Tibial artery (tissue), 4 donors: ENCODE measurements around the gene SEZ6.

Source experiments
- DNase-seq, 2 donors: peaks; one replicate each; pipeline ENCODE4 v3.0.0-alpha.2; 2019
- H3K27ac ChIP-seq, 2 donors: fragments of 200-600 bp; sonication (generic) in 1 of 2; 1 replicate in 1 of 2; 2 replicates in 1 of 2; pipeline ENCODE4 v1.5.1; 2018 to 2019; ENCODE audit warnings: mild to moderate bottlenecking in 1 of 2
- H3K27me3 ChIP-seq, 2 donors: fragments of 200-600 bp; sonication (generic) in 1 of 2; one replicate each; pipeline versions ENCODE4 v1.5.1 to v1.6.0; 2016 to 2019
- H3K36me3 ChIP-seq, 3 donors: fragments of 200-600 bp; sonication (generic) in 2 of 3; one replicate each; pipeline ENCODE4 v1.5.1; 2016 to 2019; ENCODE audit warnings: mild to moderate bottlenecking in 2 of 3
- H3K4me1 ChIP-seq, 4 donors: fragments of 200-600 bp; sonication (generic) in 2 of 4; 1 replicate in 3 of 4; 2 replicates in 1 of 4; pipeline ENCODE4 v1.5.1; 2016 to 2019
- H3K4me3 ChIP-seq, 2 donors: fragments of 200-600 bp; sonication (generic) in 1 of 2; 1 replicate in 1 of 2; 2 replicates in 1 of 2; pipeline ENCODE4 v1.5.1; 2018 to 2019; ENCODE audit warnings: mild to moderate bottlenecking in 2 of 2
- H3K9me3 ChIP-seq, 3 donors: fragments of 200-600 bp; sonication (generic) in 1 of 3; one replicate each; pipeline ENCODE4 v1.5.1; 2016 to 2019
- CTCF ChIP-seq, 2 experiments: fragments of 200-600 bp in 1 of 2; fragments of 450-650 bp in 1 of 2; IDR thresholded peaks; one replicate each; pipeline ENCODE4 v1.5.1; 2017 to 2019; ENCODE audit warnings: antibody characterized with exemption in 2 of 2, mild to moderate bottlenecking in 1 of 2, moderate library complexity in 1 of 2
- intact Hi-C: fragments of 100-400 bp; cut with DNase I; formaldehyde crosslinking; loops from one replicate; pipeline ENCODE4 v1.15.0; 2023; ENCODE audit warnings: low total_unique reads

The SEZ6 gene

DNA sequence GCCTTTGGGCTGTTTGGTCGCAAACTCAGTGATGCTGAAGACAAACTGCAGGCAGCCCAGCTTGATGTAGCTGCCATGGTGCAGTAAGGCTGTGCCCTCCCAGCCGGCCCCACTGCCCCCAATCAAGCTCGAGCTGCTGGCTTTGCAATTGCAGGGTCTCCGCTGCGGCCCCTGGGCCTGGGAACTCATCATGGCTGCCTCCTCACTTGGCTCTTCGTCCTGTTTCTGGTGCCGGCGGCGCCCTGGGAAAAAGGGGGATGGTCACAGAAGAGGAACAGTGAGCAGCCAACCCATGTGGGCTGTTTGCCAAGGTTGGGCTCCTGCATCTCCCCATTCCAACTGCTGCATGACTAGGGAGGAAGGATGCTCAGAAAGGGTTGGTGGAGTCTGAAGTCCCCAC, 99.6 kb downstream of the SEZ6 start:
- H3K4me1 ChIP-seq, result peaks cover 0 to 32% (median 22%) of the 10 kb centered on the region in 4 donors
- H3K36me3 ChIP-seq, result peaks cover 25 to 60% (median 52%) of the 10 kb centered on the region in 3 donors
- intact Hi-C loops, result loop anchor here (10.0 kb wide), 1 partner anchor 61 kb away; the partner anchor contains the start of gene FAM222B
- no peak overlapping the region for H3K27ac ChIP-seq
- no peaks in the 10 kb centered on the region for H3K27me3 ChIP-seq
- H3K9me3 ChIP-seq, result no peaks in the 10 kb centered on the region
- no peak for DNase-seq
- TF ChIP-seq CTCF (IDR thresholded peaks at IDR 0.05), result no peak
- no peak overlapping the region for H3K4me3 ChIP-seq
